ENCODE results near the gene EFCAB6.

DNA sequence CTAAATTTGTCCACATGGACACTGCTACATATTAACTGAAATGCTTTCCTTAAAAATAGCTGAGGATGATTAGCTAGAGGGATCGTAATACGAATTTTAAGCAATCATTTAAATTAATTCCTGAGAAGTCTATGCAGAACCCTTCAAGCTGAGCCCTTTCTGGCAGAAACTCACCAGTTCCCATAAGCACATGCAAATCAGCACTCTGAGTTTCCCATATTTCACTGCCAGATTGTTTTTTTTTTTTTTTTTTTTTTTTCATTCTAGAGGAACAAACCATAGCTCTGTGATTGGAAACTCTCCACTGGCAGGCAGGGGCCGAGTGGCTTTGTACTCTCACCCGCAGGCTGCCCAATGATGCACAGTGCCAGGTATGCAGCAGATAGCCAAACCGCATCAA lies 145.6 kb downstream of the EFCAB6 start:
- TF ChIP-seq, protein P1, sequence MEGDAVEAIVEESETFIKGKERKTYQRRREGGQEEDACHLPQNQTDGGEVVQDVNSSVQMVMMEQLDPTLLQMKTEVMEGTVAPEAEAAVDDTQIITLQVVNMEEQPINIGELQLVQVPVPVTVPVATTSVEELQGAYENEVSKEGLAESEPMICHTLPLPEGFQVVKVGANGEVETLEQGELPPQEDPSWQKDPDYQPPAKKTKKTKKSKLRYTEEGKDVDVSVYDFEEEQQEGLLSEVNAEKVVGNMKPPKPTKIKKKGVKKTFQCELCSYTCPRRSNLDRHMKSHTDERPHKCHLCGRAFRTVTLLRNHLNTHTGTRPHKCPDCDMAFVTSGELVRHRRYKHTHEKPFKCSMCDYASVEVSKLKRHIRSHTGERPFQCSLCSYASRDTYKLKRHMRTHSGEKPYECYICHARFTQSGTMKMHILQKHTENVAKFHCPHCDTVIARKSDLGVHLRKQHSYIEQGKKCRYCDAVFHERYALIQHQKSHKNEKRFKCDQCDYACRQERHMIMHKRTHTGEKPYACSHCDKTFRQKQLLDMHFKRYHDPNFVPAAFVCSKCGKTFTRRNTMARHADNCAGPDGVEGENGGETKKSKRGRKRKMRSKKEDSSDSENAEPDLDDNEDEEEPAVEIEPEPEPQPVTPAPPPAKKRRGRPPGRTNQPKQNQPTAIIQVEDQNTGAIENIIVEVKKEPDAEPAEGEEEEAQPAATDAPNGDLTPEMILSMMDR (IDR thresholded peaks at IDR 0.05): no peak
- TF ChIP-seq POLR2A (IDR thresholded peaks at IDR 0.05): no peak
- TF ChIP-seq EP300 (IDR thresholded peaks at IDR 0.05): no peak
